Hepatic stellate cell (primary cell): Measurements from ENCODE around the gene CIB4.
A peak's percentile ranks its signal among the peaks of the same experiment; 100 is the strongest.

Experiments
- DNase-seq: peaks from one replicate; pipeline ENCODE4 v3.0.0; 2011; ENCODE audit warnings: low spot score

Gene CIB4

DNA sequence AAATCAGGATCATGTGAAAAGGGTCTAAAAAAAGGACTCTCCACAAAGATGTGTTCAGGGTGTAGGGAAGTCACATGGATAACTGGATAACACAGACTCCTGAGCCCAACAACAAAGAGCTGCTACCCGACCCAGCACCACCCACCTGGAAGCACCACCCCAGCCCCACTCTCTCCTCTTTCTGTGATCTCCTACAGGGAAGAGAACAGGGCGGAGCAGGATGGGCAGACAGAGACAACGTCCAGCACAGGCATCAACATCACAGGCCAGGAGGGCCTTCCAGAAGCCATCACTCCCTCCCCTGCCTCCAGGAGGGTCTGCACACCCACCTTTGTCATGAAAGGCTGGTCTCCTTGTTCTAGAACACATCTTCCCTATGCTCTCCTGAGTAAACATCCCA, 1.3 kb upstream of the CIB4 start:
- no peak for DNase-seq

DNA sequence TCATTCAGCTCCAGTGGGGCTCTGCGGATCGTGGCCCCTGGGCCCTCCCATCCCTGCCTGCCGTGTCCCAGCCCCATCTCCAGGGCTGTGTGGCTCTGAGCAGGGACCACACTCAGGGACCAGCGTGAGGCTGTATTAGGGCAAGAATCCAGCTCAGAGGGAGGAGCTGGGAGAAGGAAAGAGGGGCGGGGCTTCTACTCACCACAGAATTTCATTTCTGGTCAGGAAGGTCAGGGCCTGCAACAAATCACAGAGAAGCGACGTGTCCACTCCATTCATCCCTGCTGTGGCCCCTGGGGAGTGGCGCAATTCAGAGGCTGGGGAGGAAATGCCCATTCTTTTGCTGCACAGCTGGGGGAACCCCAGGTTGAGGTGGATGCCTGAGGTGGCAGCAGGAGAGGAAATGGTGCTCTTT, 828 bp downstream of the CIB4 start:
- DNase-seq, result peak; percentile 65

DNA sequence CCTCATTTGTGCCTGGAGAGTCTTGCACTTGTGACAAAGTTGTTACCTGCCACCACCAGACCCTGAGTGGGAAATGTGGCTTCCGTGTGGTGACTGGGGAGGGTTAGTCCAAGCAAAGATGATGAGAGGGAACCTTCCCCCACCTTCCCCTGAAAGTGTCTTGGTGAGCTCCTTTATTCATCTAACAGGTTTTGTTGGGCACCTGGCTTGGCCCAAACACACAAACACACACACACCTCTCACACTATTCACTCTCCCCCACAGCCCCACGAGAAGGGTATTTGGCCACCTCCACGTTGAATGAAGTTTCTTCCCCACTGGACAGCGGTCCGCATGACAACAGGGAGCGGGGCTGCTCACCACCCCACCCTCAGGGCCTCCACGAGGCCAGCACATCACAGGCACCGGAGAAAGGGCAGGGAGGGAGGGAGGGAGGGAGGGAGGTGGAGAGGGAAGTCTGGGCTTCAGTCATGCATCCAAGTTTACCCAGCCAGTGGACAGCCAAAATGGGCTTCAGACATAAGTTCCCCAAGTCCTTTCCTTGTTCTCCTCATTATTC, 1.4 kb downstream of the CIB4 start:
- no peak for DNase-seq

DNA sequence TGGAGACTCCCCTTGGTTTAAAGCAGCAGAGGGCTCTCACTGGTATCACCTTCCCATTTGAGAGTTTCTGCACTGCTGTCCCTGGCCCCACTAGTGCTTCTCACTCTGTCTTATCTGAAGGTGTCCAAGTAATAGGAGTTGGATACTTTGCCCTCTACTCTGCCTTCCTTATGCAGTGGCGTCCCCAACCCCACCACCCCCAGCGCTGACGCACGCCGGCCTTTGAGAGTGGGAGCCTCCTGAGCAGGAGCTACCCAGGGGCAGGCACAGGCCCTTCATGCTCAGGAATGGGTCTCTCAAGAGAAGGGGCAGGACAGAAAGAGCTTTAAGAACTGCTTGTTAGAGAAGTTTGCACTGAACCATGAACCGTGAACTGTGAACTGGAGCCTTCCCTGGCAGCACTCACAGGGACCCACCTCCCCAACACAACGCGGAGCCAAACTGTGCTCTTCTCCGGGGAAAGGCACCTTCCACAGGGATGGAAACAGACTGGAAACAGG, 3.3 kb downstream of the CIB4 start:
- no peak for DNase-seq

DNA sequence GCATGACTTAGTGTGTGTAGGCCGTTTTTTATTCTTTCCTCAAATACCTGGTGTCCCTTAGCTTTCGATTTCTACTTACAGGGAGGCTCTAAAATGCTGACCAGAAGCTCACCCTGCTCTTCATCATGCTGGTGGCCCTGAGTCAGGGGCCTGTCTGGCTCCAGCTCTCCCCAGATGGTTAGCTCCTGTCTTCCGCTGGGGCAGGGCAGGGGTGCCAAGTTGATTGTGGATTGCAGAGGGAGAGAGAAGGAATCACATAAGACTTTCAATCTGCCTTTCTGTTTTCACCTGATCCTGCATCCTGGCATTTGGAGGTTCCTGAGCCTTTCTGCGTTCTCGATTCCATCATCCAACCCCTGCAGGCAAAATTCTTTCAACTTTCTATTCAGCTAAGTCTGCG, 4.2 kb downstream of the CIB4 start:
- DNase-seq, result no peak

DNA sequence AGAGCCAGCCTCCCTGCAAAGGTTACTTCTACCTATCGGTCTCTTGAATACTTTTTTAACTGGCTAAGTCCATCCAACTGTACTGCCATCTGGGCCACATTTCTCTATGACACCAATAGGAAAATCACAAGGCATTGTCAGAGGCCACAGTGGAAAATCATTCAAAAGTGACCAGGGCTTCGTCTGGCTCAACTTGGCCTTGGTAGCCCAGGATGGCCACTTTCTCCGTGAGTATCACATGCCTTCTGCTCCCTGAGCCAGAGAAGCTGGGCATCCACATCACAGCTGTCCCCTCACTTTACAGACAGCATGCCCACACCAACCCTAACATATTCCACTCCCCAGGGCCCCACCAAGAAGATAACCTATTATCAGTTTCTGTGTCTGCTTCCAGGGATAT, 5.8 kb downstream of the CIB4 start:
- DNase-seq, result no peak

DNA sequence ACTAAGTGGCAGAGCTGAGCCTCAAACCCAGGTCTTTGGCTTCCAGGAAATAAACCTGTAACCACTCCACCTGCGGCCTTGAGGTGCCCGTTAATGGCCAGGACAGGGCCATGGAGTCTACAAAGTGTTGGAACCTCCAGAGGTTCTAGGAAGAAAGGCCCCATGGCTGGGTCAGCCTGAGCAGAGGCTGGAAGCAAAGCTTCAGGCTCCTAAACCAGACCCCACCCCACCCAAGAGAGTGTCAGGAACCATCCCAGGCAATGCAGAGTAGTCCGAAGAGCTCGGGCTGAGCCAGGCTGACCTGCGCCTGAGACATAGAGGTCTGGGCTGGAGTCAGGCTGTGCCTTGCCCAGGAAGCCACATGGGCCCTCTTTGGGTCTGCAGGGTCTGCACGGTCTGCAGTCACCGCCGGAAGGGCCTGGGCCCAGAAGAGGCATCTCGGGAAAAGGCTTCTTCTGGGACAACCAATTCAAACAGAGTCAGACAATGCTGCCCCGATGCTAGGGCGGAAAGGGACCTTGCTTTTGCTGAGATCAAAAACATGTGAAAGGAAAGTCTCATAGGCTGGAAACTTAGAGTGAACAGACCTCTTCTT, 6.4 kb downstream of the CIB4 start:
- no peak for DNase-seq

DNA sequence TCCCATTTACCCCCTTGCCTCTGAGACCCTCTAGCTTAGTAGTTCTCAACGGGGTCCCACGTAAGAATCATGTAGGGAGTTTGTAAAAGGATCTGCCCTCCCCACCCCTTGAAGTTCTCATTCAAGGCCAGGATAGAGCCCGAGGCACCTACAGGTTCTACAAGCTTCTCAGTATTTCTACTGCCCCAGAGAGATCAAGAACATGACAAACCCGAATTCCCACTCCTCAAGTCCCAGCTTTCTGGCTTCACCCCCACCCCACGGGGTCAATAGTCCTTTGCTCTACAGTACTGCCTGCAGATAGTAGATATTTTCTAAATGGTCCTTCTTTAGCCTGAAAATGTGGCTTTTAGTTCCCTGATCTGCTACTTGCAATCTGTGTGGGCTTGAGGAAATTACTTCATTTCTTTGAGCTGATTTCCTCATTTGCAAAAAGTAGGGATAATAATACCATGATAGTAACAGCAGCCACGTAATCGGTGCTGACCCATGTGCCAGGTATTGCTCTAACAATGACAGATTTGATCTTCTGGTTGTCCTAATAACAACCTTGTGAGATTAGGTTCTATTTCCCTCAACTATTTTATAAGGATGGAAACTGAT, 7.1 kb downstream of the CIB4 start:
- DNase-seq, result no peak

DNA sequence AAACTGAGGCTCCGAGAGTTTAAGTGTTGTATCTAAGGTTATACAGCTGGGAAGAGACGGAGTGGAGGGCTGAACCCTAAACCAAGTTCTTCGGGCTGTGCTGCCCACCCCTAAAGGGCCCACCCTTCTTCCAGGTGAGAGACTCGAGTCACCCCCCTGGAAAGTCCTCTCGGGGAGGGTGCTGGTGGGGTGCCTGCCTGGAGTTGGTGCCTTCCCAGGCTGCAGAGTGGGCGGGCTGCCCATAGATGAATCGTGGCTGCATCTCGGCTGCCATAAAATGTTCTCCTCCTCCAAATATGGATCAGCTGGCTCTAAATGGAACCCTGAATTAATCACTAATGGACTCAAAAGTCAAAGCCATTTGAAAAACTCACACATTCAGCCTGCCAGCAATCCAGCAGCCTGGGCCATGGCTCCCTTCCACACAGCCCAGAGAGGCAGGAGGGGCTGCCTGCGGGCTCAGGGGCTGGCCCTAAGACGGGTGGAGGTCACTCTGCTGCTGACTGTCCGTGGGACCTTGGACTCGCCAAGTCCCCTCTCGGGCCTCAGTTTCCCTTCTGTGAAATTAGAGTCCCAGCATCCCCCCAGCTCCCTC, 7.7 kb downstream of the CIB4 start:
- DNase-seq, result no peak

DNA sequence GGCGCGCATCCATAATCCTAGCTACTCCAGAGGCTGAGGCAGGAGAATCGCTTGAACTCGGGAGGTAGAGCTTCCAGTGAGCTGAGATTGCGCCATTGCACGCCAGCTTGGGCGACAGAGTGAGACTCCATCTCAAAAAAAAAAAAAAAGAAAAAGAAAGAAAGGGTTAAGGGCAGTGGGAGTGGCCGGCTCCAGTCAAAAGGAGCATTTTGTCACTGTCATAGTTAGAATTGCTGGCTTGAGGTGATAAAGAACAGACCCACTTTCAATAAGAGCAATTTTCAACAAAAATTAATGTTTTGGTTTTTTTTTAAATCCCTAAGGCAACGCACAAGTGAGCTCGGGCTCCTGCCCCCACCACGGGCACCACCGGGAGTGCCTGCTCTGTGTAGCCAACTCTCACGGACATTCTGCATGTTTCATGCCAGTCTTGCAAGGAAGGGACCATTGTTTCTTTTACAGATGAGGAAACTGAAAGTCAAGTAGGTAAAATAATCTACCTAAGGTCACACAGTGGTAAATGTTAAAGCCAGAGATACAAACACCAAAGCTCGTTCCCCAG, 8.5 kb downstream of the CIB4 start:
- no peak for DNase-seq

DNA sequence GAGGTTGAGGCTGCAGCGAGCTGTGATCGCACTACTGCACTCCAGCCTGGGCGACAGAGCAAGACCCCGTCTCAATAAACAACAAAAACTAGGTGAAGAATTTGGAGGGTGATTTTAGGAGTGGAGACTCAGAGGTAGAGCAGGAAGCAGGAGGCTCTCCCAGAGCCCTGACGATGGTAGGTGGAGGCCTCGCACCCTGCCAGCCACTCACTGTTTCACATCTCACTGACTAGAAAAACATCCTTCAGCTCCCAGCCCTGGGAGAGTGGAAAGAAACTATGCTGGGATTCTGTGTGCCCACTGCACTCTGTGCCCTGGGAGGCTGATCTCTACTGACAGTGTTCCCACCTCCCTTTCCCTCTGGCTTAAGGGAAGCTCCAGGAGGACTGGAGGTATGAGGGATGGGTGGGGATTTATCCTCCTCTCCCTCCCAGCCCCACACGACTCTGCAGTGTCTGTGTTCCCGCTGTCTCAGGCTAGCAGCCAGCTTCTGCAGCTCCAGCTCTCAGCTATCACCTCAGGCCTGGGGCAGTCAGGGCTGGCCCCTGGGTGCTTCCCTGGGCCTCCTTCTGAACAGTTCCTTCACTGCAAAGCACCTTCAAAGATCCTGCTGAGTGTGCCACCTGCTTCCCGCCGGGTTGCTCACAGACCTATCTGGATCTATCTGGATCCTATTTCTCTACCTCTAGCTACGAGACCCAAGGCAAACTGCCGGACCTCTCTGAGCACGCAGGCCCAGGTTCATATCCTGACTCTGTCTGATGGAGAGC, 9.6 kb downstream of the CIB4 start:
- no peak for DNase-seq

DNA sequence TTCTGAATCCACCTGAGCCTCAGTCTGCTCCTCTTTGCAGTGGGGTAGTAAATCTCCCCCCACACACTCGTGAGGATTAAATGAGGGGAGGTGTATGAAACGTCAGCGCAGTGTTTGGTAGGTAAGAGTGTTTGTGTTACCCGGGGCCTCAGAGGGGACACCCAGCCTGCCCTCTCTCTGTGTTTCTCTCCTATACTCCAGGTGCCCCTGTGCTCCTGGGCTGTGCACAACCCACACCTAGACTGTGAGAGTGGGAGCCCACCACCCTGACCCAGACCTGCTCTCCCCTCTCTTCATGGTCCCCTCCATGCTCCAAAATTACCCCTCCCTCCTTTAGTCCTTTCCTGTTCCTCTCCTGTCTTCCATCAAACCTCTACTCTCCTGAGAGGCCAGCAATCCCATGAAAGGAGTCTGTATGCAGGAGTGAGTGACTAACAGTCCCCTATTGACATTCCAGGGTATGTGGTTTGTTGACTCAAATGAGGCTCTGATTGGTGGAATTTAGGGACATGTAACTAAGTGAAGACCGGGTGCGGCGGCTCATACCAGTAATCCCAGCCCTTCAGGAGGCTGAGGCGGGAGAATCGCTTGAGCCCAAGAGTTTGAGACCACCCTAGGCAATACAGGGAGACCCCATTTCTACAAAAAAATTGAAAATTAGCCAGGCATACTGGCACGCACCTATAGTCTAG, 10.4 kb downstream of the CIB4 start:
- peak; percentile 54 for DNase-seq

DNA sequence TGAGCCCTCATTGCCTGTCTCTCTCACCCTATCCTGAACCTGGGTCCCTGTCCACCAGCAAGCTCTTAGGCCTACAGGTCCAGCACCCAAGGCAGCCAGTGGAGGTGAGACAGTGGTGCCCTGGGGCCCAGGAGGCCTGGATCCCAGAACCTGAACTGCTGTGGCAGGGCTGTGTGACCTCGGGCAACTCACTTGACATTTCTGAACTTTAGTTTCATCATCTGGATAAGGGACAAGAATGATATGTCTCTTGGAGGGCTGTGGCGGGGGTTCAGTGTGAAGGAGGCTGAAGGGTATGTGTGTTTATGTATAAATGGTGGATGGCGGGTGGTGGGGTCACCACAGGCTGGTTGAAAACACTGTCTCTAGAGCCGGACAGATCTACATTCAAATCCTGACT, 10.9 kb downstream of the CIB4 start:
- DNase-seq, result no peak

DNA sequence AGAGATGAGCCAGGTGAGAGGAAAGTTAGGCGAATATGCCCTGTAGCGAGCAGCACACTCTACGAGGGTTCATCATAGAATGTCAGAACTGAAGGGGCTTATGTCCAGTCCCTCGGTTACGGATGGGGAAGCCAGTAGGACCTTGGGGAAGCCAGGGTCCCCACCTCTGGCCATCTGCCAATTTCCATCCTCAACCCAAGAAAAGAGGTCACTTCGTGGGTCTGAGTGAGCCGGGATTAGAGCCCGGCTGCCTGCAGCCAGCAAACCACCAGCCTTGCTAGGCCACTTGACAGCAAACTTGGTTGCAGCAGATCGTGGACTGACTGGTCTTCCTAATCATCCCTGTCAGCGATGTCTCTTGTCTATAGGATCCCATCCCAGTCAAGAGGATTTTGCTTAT, 11.4 kb downstream of the CIB4 start:
- no peak for DNase-seq

DNA sequence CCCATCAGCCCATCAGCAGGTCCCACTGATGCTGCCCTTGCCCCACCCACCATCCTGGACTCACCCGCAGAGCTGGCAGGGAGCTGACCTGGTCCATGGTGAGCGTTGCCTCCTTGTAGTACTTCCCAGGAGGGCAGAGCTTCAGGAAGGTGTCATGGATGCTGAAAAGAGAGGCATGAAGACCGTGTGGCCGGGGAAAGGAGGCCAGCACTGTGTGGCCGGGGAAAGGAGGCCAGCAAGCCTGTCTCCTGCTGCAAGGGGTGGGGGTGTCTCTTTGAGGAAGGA, 11.9 kb downstream of the CIB4 start:
- DNase-seq, result no peak

DNA sequence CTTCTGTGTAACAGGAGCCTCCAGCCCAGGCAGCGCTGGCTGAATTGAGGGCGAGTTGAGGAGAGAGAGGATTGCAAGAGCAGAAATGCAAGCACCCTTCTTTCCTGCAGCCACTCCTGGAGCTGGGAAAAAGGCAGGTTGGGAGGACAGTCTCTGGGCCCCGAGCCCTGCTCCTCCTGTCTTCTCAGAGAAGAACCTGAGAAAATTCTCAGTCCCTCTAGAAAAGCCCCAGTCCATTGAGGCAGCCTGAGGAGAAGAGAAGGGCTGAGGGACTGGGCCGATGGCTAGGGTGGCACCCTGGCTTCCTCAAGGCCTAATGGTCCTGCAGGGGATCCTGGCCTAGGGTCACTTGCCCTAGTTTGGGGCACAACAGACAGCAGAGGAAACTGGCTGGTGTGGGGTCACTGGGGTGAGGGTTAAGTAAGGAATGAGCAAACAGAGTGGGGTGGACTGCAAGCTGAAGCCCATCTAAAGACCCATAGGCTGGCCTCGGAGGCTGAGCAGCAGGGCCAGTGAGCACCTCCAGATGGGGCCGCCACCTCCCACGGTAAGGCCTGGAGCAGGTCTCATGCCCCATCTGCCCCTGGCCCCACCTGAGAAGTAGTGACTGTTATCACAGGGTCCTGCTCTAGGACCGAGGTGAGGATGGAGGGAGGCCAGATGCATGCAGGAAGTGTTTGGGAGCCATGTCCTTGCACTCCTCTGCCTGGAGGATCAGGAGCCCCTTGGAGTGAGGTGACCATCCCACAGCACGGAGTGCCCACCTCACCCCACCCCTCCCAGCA, 12.4 kb downstream of the CIB4 start:
- no peak for DNase-seq

DNA sequence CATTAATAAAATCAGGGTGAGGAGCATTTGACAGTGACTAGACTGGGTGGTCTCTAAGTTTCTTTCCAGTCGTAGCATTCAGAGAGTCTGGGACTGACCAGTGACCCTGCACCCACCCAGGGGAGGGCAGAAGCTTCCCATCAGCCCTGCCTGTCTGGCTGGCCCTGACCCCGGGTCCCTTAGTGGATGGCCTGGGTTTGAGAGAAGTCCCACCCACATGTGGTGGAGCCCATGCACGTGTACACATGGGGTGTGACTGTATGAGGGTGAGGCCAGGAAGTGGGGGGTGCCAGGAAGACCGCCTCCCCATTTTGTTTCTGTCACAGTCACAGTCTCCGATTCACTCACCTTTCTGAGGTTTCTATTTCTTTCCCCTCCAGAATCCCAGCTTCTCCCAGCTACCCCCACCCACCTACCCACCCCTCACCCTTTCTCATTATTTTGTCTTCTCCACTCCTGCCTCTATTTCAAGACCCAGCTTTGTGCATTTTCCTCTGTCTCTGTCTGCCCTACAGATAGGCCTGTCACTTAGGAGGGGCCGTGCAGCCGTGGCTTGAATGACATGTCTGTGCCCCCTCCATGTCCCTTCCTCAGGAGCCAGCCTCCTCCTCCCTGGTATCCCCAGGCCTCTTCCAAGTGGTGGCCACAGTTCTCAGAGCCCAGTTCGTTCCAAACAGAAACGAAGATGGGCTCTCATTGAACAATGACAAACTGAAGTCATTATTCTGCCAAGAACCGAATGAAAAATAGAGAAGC, 13.6 kb downstream of the CIB4 start:
- no peak for DNase-seq

DNA sequence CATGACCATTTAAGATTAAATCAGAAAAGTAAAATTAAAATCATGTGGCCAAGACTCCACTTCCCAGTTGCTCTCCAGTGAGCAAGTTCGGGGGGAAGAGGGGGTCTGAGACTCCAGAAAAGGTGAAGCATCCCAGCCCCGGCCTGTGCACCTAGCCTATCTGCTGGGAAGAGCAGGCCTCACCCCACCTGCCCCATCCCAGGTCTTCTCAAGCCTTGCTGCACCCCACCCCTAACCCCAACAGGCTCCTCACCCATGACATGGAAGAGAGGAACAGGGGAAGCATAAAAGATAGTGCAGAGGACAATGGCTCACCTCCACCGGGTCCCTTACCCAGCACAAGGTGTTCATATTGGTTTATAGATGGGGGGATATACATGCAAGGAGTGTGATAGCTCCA, 14.6 kb downstream of the CIB4 start:
- DNase-seq, result no peak

DNA sequence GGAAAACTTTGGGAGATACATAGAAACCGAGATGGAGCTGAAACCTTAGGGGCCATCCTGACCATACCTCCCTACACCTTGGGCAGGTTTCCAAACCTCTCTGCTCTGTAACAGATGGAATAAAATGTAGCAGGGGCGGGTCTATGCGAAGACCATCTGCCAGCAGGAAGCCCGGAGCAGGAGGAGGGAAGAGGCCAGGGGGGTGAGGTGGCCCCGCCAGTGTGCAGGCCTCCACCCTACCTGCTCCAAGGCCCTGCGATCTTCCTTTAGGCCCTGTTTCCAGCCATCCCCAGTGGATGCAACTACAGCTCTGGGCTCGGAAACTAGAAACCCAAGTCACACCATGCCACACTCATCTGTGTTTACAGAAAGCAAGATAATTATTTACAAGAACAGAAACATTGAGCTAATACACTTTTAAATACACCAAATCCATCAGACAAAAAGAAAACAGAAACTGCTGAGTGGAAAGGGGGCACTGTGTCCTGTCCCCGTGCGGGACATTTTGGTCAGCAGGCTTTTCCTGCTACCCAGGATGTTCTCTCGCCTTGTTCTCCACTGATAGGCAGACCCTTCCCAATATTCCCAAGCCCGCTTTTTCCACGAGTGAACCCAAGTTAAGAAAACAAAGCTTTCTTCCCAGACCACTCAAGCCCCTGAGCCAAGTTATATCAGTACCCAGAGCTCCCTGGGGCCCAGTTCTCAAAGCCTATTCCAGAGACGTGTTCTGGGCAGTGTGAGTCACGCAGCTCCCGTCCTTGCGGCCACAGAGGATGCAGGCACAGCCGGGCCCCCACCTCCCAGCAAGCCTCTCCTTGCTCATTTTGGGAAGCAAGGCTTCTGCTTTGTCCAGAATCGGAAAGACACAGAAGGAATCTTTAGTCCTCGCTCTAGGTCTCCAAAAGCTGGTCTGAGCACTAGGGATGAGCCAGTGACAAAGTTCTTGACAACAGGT, 17.3 kb downstream of the CIB4 start:
- DNase-seq, result peak; percentile 46
